Cerebellar cortex (tissue), 1 donor: ENCODE measurements around the gene RAB42.
A peak's percentile ranks its signal among the peaks of the same experiment; 100 is the strongest.
"Not testable (repeated sequence)": the region's sequence is repeated elsewhere in the genome, so short reads cannot be mapped to it uniquely, and the experiment has no call there.

Experiments used
- DNase-seq: peaks from one replicate; pipeline ENCODE4 v3.0.0-alpha.2; 2015; ENCODE audit warnings: low spot score

Gene RAB42

GRCh38 chr1:28591708-28592320, at the start of gene RAB42:
Gene RAB42 (plus strand): TSS chr1:28592265. CDS start chr1:28592512, 247 bp downstream.
- DNase-seq = no peak

GRCh38 chr1:28545246-28545628, 46.8 kb upstream of the RAB42 start:
- DNase-seq = no peak

- no peak for DNase-seq
Observed at GRCh38 chr1:28548318-28548717, 43.7 kb upstream of the RAB42 start.

GRCh38 chr1:28551381-28551780, 40.7 kb upstream of the RAB42 start:
- DNase-seq = no peak

GRCh38 chr1:28552758-28553663, 39.1 kb upstream of the RAB42 start, which contains the start of gene TRNAU1AP:
Gene TRNAU1AP (plus strand): TSS chr1:28553085. CDS start chr1:28553111, 26 bp downstream.
- peak; percentile 94 for DNase-seq

- no peak for DNase-seq
Observed at GRCh38 chr1:28560886-28561285, 31.2 kb upstream of the RAB42 start.

GRCh38 chr1:28564310-28564709, 27.8 kb upstream of the RAB42 start:
- no peak for DNase-seq

GRCh38 chr1:28565040-28565439, 27.0 kb upstream of the RAB42 start:
- DNase-seq = no peak

GRCh38 chr1:28565726-28566125, 26.3 kb upstream of the RAB42 start:
- DNase-seq = no peak

- no peak for DNase-seq
Observed at GRCh38 chr1:28566931-28567330, 25.1 kb upstream of the RAB42 start.

- no peak for DNase-seq
Observed at GRCh38 chr1:28571911-28572310, 20.2 kb upstream of the RAB42 start.

GRCh38 chr1:28572891-28573290, 19.2 kb upstream of the RAB42 start:
- not testable (repeated sequence) for DNase-seq

GRCh38 chr1:28573564-28573963, 18.5 kb upstream of the RAB42 start:
- DNase-seq = no peak

- DNase-seq = peak; percentile 48
Observed at GRCh38 chr1:28577052-28577678, 14.9 kb upstream of the RAB42 start.

- DNase-seq = peak; percentile 32
Observed at GRCh38 chr1:28577738-28578536, 14.1 kb upstream of the RAB42 start.

GRCh38 chr1:28578696-28579218, 13.3 kb upstream of the RAB42 start:
- no peak for DNase-seq

GRCh38 chr1:28579401-28579800, 12.7 kb upstream of the RAB42 start:
- DNase-seq = no peak

- peak; percentile 81 for DNase-seq
Observed at GRCh38 chr1:28580722-28581530, 11.1 kb upstream of the RAB42 start.

- DNase-seq = peak; percentile 96
Observed at GRCh38 chr1:28581531-28582247, 10.4 kb upstream of the RAB42 start.

- DNase-seq = peak; percentile 43
Observed at GRCh38 chr1:28582248-28582615, 9.8 kb upstream of the RAB42 start.
